GM15510 (cell line): ENCODE measurements around the gene SCUBE1.

Experiments used
- POLR2A ChIP-seq: IDR thresholded peaks from 3 replicates; pipeline ENCODE4 v1.6.1; 2011; ENCODE audit warnings: borderline replicate concordance; ENCODE audit not compliant: insufficient read length; ENCODE audit errors: extremely low read depth

The SCUBE1 gene

GRCh38 chr22:43209971-43210370, 133.2 kb downstream of the SCUBE1 start:
- TF ChIP-seq POLR2A = no peak

- no peak for TF ChIP-seq POLR2A
These were observed 133.7 kb downstream of the SCUBE1 start for GRCh38 chr22:43209523-43209890.

- no peak for TF ChIP-seq POLR2A
These were observed 134.3 kb downstream of the SCUBE1 start for GRCh38 chr22:43208703-43209522.

GRCh38 chr22:43207849-43208702, 135.1 kb downstream of the SCUBE1 start:
- TF ChIP-seq POLR2A = no peak

DNA sequence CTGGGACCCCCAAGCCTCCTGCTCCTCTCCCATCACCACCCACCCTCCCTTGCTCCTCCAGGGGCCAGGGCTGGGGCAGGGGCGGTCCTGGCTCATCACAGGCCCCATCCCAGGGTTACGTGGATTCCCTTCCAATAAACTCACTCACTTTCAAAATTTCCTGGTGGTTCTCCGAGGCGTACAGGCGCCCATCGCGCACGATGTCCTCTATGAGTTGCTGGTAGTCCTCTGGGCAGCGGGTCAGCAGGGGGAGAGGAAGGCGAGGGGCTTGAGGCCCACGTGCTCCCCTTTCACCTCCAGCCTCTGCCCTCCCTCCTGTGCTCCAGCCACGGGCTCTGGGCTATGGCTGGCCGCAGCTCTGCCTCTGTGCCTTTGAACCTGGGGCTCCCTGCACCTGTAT, 135.8 kb downstream of the SCUBE1 start:
- no peak for TF ChIP-seq POLR2A

DNA sequence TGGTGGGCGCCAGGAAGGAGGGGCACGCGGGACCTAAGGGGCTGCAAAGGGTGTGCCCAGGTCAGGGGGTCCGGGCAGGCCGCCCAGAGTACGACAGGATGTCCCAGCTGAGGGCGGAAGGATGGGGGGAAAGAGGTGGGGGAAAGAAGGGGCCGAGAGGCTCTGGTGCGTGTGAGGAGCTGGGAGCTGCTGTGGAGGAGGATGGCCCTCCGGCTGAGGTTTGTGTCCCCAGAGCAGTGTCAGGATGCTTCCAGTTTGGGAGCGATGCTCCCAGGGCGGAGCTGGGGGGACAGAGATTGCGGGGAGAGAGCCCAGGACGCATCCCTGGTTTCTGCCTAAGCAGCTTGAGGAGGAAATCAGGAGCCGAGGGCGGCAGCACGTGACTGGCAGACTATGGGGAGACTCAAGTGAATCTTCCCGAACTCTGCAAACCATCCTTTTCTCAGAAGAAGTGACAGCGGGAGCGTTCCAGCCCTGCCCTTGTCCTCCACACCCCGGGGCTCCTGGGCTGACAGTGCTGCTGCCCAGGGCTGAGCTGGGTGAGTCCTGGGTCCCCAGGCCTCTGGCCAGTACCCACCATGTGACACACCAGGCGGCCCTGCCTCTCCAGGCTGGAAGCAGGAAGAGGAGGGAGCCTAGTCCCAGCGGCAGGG, 136.5 kb downstream of the SCUBE1 start:
- TF ChIP-seq POLR2A = no peak

GRCh38 chr22:43205748-43206508, 137.2 kb downstream of the SCUBE1 start:
- no peak for TF ChIP-seq POLR2A

DNA sequence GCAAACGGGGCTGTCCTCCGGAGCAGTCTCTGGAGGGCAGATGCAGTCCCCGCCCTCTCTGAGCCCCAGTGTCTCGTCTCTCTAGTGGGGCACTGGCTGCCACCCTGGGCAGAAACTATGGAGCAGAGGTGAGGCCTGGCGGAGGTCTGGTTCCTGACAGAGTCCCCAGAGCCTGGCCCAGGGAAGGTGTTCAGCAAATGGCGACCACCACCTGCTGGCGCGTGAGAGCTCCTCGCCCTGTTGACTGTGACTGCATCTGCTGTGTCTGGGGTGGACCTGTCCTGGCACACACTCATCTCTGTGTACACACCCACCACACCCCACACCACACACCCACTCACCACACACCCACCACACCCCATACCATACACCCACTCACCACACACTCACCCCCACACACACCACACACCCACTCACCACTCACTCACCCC, 137.9 kb downstream of the SCUBE1 start:
- TF ChIP-seq POLR2A = no peak

DNA sequence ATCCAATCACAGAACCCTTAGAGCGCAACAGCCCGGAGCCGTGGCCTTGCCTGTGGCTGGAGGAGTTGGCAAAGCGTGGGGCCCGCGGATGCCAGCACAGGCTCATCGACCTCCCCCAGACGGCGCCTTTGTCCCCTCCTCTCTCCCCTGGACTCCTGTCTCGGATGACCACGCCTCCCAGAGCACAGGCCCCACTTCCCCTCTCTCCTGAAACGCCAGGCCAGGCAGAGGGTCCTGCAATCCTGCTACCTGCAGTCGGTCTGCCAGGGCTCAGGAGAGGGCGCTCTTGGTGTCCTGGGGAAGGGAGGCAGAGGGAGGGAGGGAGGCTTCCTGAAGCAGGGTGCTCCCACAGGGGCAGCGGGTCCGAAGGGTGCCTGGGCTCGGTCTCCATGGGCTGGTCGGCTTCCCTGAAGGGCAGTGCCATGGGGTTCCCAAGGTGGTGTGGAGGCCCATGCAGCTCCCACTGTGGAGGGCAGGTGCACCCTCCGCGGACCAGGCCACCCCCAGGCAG, 139.6 kb downstream of the SCUBE1 start:
- TF ChIP-seq POLR2A = no peak

DNA sequence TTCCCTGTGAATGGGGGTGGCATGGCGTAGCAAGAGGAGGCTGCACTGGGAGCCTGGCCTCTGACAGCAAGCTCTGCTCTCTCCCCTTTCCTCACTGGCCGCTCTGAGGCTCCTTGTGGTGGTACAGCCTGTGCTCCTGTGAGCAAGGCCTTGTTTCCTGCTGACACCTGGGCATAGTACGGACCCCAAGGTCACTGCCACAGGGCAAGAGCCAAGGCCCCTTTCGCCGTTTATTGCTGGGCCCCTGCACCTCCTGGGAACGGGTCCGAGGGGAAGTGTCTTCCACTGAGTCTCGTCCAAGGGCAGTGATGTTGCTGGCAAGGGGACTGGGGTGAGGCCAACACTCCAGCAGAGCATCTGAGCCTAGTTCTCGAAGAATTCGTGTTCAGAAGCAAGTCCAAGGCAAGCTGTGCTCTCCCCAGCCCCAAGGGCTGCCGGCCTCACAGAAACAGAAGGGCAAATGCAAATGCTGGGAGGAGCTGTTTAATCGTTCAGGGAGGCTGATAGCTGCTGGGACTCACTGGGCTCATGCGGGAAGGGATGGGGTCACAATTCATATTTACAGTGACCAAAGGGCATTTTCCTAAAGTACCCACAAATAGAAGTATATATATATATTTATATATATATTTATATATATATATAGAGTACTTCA, 140.3 kb downstream of the SCUBE1 start:
- TF ChIP-seq POLR2A = no peak

- TF ChIP-seq POLR2A = no peak
These were observed 140.8 kb downstream of the SCUBE1 start for GRCh38 chr22:43202326-43202725.

GRCh38 chr22:43201486-43202219, 141.5 kb downstream of the SCUBE1 start:
- no peak for TF ChIP-seq POLR2A

GRCh38 chr22:43200555-43200954, 142.6 kb downstream of the SCUBE1 start:
- TF ChIP-seq POLR2A = no peak
